Measurements from ENCODE around the gene VASH2. TPM values are rescaled to one million over a fixed set of nuclear protein-coding genes. Genes with fewer than 3 reads are reported as not detected.
A peak's percentile ranks its signal among the peaks of the same experiment; 100 is the strongest.
"Not testable (repeated sequence)": the region's sequence is repeated elsewhere in the genome, so short reads cannot be mapped to it uniquely, and the experiment has no call there.

VASH2 gene
- total RNA-seq, 1 experiment from 2014 or later: not detected

DNA sequence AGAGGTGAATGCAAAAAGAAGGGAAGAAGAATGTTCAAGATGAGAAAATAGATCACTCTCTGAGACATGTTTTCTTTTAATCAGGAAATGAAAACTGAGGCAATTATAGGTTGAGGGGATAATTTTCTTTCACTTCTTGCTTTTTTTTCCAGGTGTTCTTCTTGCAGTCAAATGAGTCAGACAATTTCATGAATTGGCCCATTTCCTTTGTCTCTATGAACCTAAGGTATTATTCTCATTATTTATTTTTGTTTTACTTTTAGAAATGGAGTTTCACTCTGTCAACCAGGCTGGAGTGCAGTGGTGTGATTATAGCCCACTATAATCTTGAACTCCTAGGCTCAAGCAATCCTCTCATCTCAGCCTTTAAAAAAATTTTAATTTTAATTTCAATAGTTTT lies 3.5 kb upstream of the VASH2 start:
- DNase-seq: no peak
- Histone ChIP-seq H3K4me3 (no peak overlapping the region), H3K36me3 (no peaks in the 10 kb centered on the region), H3K9me3 (no peaks in the 10 kb centered on the region), H3K27me3 (peaks cover 17% of the 10 kb centered on the region)

DNA sequence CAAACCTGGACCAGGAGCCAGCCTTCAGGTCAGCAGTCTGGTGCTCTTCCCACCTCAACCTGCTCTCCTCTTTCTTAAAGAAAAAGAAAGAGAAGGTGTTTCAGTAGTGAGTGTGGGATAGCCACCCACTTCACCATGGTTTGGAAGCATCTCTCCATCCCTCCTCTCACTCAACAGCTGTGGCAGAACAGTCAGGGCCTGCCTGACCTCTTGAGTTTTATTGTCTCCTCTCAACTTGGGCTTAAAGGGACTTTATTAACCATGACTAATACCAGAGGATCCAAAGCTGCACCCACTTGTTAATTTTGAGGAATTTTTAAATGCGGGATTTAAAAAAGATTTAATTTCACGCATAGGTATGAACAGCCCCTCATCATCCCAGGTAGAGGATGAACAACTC lies 570 bp upstream of the VASH2 start:
- no peaks in the 10 kb centered on the region for H3K36me3 ChIP-seq

DNA sequence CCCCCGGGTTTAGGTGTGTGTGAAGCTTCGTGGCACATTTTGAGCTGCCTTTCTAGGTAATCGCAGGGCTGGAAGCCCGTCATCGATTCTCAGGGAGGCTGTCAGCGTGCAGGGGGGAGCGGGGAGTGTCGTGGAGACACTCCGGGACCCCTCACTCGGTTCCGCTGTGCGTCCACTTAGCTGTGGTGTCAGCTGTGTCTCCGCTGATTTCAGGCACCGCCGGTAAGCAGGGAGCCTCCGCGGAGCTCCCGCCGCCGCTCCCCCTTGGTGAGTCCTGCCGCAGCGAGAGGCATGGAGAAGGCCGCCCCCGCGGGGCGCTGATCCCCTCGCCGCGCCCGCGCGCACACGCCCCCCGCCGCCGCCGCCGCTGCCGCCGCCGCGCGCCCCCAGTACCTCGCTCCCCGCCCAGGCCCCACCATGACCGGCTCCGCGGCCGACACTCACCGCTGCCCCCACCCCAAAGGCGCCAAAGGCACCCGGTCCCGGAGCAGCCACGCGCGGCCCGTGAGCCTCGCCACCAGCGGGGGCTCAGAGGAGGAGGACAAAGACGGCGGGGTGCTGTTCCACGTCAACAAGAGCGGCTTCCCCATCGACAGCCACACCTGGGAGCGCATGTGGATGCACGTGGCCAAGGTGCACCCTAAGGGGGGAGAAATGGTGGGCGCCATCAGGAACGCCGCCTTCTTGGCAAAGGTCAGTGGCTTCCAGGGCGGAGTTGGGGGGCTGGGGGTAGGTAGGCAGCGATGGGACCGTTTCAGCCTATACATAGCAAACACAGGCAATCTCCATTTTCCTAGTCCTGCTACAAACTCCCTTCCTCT lies 995 bp downstream of the VASH2 start:
- Histone ChIP-seq H3K9me3 (no peaks in the 10 kb centered on the region), H3K4me3 (peak overlapping the region; percentile 48), H3K36me3 (no peaks in the 10 kb centered on the region), H3K27me3 (peaks cover 18% of the 10 kb centered on the region)
- peak; percentile 11 for DNase-seq

More for the DNA sequence above, 570 bp upstream of the VASH2 start:
- peak overlapping the region; percentile 48 for H3K4me3 ChIP-seq
- no peaks in the 10 kb centered on the region for H3K9me3 ChIP-seq
- DNase-seq: no peak
- peaks cover 18% of the 10 kb centered on the region for H3K27me3 ChIP-seq

DNA sequence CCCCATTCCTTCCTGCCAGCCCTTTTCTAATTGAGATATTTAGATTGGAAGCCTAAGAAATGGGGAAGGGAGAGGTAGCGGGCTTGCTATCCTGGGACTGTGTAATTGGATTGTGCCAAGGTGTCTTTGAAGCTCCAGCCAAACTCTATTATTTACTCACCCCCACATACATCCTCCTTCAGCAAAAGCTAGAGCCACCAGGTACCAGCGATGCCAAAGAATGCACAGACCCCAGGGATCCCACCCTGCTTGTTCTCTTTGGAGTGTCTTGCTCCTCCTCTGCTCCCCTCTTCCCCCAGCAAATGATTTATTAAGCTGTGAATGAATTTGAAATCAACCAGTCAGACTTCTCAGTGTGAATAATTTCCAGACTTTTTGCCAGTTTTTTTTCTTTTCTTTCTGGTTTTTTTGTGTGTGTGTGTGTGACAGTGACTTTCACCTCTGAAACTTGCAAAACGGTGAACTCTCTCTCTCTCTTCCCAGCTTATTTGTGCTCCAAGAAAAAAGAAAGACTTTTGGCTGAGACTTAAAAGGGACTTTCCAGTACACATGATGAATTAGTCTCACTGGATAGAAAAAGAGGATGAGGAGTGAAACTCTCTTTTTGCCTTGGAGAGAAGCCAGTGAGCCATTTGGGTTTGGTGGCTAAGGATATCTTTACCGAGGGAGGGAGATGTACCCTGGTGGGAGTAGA lies 1.8 kb downstream of the VASH2 start:
- no peak overlapping the region for H3K4me3 ChIP-seq
- no peaks in the 10 kb centered on the region for H3K9me3 ChIP-seq
- peaks cover 18% of the 10 kb centered on the region for H3K27me3 ChIP-seq
- no peaks in the 10 kb centered on the region for H3K36me3 ChIP-seq
- no peak for DNase-seq

DNA sequence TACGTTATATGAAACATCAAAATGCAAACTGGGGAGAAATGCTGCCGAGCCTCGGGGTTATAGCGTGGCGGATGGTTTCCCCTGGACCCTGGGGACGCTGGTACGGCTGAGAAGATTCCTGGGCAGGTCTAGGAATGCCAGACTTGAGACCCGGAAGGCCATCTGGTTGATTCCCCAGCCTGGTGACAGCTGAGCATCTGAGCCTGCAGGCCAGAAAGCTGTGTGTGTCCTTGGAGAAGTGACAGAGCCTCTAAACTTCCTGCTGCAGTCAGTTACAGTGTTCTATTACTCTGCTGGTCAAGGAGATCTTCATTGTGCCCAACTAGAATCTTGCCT lies 2.3 kb downstream of the VASH2 start:
- Histone ChIP-seq H3K4me3 (no peak overlapping the region), H3K36me3 (no peaks in the 10 kb centered on the region), H3K9me3 (no peaks in the 10 kb centered on the region), H3K27me3 (peaks cover 18% of the 10 kb centered on the region)
- DNase-seq: no peak

DNA sequence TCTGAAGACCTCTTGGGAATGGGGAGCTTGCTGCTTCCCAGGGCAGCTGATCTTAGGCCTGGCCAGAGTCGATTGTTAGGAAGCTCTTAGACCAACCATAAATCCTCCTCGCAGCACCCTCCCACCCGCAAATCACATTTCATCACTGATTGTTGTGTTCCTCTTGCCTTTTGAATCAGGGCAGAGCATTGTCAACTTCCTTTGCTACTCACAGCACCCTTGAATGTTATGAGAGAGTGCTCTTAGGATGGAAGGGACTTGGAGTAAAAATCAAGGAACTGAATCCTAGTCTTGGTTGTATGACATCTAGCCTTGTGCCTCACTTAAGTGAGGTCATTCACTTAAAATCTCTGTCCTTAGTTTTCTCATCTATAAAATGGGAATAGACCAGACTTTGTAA lies 3.0 kb downstream of the VASH2 start:
- H3K4me3 ChIP-seq: no peak overlapping the region
- H3K36me3 ChIP-seq: no peaks in the 10 kb centered on the region
- H3K27me3 ChIP-seq: peaks cover 18% of the 10 kb centered on the region
- DNase-seq: no peak
- no peaks in the 10 kb centered on the region for H3K9me3 ChIP-seq

DNA sequence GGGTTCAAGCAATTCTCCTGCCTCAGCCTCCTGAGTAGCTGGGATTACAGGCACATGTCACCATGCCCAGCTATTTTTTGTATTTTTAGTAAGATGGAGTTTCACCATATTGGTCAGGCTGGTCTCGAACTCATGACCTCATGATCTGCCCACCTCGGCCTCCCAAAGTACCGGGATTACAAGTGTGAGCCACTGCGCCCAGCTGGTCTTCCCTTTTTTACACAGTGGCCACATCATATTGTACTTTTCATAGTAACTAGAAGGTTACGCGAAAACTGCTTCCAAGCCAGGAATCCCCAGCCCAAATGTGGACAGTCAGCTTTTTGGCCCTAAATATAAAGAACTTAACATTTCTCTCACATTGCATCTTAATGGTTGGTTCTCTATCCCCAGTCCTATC lies 4.2 kb downstream of the VASH2 start:
- Histone ChIP-seq H3K9me3 (no peaks in the 10 kb centered on the region), H3K27me3 (peaks cover 14% of the 10 kb centered on the region), H3K36me3 (no peaks in the 10 kb centered on the region), H3K4me3 (no peak overlapping the region)
- DNase-seq: no peak

DNA sequence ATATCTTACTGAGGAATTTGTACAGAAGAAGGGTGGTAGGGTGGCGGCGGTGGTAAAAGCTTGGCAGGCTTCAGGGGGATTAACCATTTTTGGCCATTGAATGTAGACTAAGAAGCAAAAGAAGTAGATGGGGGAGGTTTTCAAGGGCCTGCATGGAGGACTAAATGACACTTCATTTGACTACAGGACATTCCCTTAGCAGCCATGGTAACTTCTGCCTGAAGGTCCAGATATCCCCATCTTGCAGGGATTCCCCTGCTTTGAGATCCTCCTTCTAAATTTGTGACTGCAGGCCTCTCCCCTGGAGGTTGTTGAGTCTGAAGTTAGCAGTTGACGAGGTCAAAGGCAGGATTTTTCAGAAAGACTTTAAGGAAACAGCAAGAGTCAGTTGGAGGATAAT lies 4.8 kb downstream of the VASH2 start:
- Histone ChIP-seq H3K27me3 (peaks cover 11% of the 10 kb centered on the region), H3K4me3 (no peak overlapping the region)
- no peak for DNase-seq

DNA sequence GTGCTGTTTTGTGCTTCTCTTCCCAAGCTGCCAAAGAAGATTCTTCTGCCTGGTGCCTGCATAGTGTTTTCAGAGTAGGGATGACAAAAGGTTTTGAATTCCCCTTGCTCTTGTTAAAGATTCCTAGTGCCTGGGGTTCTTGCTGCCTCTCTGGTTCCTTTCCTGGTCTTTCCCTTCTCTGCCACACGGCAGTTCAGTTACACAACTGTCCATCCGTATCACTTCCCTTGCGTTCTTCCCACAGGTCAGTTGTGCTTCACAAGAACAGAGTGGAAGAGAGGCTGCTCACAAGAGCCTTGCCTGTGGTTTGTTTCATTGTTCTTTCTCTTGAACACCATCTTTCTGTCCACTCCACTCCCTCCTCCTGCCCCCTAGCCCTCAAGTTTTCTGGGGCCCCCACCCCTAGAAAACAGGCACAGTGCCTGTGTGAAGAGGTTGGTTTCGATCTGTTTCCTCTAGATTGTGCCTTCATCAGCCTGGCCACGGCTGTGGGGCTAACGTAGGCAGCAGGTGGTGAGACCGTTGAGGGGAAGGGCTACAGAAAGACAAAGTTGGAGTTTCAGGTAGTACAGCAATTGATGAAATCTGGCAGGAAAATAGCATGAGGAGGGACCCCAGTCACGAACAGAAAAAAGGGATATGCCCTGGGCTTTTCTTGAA lies 5.8 kb downstream of the VASH2 start:
- peaks cover 6% of the 10 kb centered on the region for H3K27me3 ChIP-seq
- H3K4me3 ChIP-seq: no peak overlapping the region
- DNase-seq: no peak
- no peaks in the 10 kb centered on the region for H3K9me3 ChIP-seq
- H3K36me3 ChIP-seq: no peaks in the 10 kb centered on the region

More for the DNA sequence above, 4.8 kb downstream of the VASH2 start:
- Histone ChIP-seq H3K9me3 (no peaks in the 10 kb centered on the region), H3K36me3 (no peaks in the 10 kb centered on the region)

DNA sequence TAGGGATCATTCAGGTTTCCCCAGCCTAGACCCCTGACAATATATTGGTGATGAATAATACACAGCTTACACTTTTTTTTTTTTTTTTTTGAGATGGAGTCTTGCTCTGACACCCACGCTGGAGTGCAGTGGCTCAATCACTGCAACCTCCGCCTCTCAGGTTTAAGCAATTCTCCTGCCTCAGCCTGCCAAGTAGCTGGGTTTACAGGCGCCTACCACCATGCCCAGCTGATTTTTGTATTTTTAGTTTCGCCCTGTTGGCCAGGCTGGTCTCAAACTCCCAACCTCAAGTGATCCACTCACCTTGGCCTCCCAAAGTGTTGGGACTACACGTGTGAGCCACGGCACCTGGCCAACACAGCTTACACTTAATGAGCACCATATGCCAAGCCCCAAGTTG lies 7.2 kb downstream of the VASH2 start:
- no peak overlapping the region for H3K4me3 ChIP-seq

DNA sequence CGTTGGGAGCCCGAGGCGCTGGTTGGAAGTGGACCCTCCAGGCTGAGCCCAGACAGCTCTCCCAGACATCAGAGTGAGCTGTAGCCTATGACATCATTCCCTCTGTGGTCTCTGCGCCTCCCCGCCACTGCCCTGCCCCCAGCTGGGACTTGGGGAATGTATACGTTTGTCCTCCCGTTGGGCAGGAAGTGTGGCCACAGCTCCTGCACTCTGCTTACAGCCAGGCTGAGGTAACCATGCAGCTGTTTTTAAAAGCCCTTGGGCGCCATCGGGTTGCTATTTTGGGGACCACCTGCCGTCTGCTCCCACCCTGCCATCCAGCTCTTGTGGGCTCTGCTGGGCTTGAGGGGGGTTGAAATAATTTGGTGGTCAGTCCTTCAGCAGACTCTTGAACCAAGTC lies 7.8 kb downstream of the VASH2 start:
- H3K9me3 ChIP-seq: no peaks in the 10 kb centered on the region
- no peak for DNase-seq
- H3K36me3 ChIP-seq: no peaks in the 10 kb centered on the region
- no peak overlapping the region for H3K4me3 ChIP-seq
- H3K27me3 ChIP-seq: no peaks in the 10 kb centered on the region

More for the DNA sequence above, 7.2 kb downstream of the VASH2 start:
- Histone ChIP-seq H3K27me3 (no peaks in the 10 kb centered on the region), H3K9me3 (no peaks in the 10 kb centered on the region), H3K36me3 (no peaks in the 10 kb centered on the region)
- DNase-seq: no peak

DNA sequence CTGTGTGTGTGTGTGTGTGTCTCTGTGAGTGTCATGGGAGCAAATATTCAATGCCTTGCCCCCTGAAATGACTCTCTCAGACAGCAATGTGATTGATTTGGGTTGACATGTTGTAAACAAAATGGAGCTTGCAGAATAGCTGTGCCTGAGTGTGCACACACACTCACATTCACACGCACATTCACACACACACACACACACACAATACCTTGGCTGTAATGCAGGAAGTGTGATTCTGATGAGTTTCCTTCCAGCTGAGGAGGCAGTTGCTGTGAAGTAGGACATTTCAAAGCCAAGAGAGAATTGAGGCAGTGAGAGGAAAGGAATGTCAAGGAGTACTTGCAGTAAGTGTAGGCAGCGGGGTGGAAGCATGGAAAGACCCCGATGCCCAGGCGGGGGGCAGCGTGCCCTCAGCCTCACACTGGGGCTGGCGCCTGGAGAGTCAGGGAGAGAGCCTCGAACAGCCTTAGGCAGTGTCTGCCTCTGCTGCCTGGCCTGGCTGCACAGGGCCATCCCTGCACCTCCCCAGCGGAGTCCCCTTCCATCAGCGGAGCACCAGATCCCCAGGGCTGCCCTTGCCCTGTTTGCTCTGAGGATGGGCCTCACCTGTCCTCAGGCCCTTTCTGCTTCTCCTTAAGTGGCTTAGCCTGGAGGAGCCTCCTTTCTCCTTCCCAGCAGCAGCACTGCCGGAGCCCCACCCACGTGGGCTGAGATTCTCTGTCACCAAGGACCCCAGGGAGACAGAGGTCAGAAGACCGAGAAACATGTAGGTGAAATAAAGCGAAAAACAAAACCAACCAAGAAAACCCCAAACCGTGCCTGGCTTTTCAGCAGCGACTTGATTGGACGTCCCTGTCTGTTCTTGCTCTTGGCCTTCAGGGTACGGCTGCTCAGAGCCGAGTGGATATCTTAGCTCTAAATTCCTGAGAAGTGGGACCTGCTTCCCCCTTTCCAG lies 9.2 kb downstream of the VASH2 start:
- Histone ChIP-seq H3K36me3 (no peaks in the 10 kb centered on the region), H3K9me3 (no peaks in the 10 kb centered on the region), H3K27me3 (no peaks in the 10 kb centered on the region), H3K4me3 (no peak overlapping the region)
- DNase-seq: no peak

DNA sequence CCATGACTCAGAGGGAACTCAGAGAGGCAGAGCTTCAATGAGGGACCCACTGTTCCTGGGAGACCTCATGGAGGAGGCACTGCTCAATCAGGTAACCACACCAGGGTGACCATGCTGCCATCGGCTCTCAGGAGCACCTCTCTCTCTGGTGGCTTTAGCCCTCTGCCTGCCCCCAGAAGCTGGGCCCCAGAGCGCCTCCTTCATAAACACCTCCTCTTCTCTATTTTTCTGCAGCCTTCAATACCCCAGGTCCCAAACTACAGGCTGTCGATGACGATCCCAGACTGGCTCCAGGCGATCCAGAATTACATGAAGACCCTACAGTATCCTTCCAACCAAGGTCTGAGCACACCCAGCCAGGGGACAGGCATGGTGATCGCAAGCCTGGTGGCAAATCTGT lies 10.6 kb downstream of the VASH2 start:
- H3K9me3 ChIP-seq: no peaks in the 10 kb centered on the region
- no peaks in the 10 kb centered on the region for H3K36me3 ChIP-seq
- no peak for DNase-seq
- no peaks in the 10 kb centered on the region; the same call in 1 of the 2 replicates for H3K27me3 ChIP-seq
- H3K4me3 ChIP-seq: no peak overlapping the region

DNA sequence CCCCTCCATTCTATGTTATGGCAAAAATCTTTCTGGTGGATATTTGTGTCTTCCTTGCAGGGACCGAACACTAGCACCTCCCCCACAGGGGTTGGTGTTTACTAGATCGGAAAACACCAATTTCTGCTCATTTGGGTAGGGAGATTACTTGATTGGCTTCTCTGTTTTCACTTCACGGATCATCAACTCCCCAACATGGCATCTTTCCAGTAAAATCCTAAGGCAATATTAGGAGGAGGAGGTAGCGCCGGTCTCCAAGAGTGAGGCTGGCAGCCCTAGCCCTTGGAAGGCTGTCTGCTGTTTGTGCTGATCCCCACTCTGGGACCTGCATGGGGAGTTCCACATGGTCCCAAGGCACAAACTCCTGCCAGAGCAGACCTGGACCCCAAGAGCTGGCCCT lies 12.2 kb downstream of the VASH2 start:
- H3K36me3 ChIP-seq: no peaks in the 10 kb centered on the region
- H3K4me3 ChIP-seq: no peak overlapping the region
- DNase-seq: no peak
- H3K27me3 ChIP-seq: peaks cover 2% of the 10 kb centered on the region; the same call in 1 of the 2 replicates
- H3K9me3 ChIP-seq: no peaks in the 10 kb centered on the region

DNA sequence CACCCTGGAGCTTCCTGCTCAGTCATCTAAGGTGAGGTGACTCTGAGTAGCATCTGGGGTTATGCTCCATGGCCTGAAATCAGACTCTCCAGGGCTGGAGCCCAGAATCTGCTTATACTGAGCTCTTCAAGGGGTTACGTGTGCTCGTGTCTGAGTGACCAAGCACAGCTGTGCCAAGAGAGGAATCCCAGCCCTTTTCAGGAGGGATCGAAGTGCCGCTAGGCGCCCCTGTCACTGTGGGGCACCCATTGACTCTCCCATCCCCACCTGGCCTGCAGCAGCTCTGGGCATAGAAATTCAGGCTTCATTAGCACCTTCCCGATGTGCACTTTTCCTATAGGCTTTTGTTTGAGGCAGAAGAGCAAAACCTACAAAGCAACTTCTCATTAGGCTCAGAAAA lies 13.8 kb downstream of the VASH2 start:
- no peaks in the 10 kb centered on the region for H3K9me3 ChIP-seq
- no peak overlapping the region for H3K4me3 ChIP-seq
- no peak for DNase-seq
- H3K36me3 ChIP-seq: no peaks in the 10 kb centered on the region
- H3K27me3 ChIP-seq: peaks cover 2% of the 10 kb centered on the region

DNA sequence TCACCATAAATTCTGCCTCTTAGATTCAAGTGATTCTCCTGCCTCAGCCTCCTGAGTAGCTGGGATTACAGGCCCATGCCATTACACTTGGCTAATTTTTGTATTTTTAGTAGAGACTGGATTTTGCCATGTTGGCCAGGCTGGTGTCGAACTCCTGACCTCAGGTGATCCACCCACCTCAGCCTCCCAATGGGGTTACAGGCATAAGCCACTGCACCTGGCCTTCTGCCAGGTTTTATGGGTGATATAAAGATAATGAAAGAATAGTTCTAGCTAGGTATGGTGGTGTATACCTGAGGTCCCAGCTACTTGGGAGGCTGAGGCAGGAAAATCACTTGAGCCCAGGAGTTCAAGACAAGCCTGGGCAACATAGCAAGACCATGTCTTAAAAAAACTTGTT lies 14.7 kb downstream of the VASH2 start:
- DNase-seq, H3K9me3 ChIP-seq, H3K27me3 ChIP-seq, H3K36me3 ChIP-seq, H3K4me3 ChIP-seq: not testable (repeated sequence)

DNA sequence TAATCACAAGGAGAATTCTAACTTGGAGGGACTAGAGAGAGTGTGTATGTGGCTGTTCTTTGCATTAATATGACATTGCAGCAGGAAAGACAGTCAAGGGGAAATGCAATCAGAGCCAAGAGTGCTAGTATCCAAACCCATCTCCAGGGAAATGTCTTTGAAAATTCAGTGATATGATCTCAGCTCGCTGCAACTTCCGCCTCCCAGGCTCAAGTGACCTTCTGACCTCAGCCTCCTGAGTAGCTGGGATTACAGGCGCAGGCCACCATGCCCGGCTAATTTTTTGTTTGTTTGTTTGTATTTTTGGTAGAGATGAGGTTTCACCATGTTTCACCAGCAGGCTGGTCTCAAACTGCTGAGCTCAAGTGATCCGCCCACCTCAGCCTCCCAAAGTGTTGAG lies 16.3 kb downstream of the VASH2 start:
- no peaks in the 10 kb centered on the region for H3K36me3 ChIP-seq
- DNase-seq: no peak
- no peak overlapping the region for H3K4me3 ChIP-seq
- H3K27me3 ChIP-seq: peaks cover 2% of the 10 kb centered on the region
- H3K9me3 ChIP-seq: no peaks in the 10 kb centered on the region

All from MG63 (cell line).